Breast epithelium (tissue), 4 donors: Measurements from ENCODE around the gene ZNF423. TPM values are rescaled to one million over a fixed set of nuclear protein-coding genes. Genes with fewer than 3 reads are reported as not detected.

Source experiments
- DNase-seq, 2 donors: peaks; one replicate each; pipeline ENCODE4 v3.0.0-alpha.2; 2019; ENCODE audit warnings: low spot score in 2 of 2
- H3K27ac ChIP-seq, 2 donors: fragments of 200-600 bp; sonication (generic) in 1 of 2; one replicate each; pipeline ENCODE4 v1.5.1; 2016 to 2019; ENCODE audit warnings: mild to moderate bottlenecking in 1 of 2
- H3K27me3 ChIP-seq, 2 donors: fragments of 200-600 bp; sonication (generic) in 1 of 2; one replicate each; pipeline versions ENCODE4 v1.5.1 to v1.6.0; 2017 to 2019; ENCODE audit warnings: control low read depth in 1 of 2, mild to moderate bottlenecking in 1 of 2
- H3K36me3 ChIP-seq: fragments of 200-600 bp; one replicate; pipeline ENCODE4 v1.5.1; 2019
- H3K4me1 ChIP-seq, 2 donors: fragments of 200-600 bp; sonication (generic); one replicate each; pipeline ENCODE4 v1.5.1; 2016 to 2019; ENCODE audit warnings: control low read depth in 1 of 2
- H3K4me3 ChIP-seq, 3 donors: fragments of 200-600 bp; sonication (generic); 1 replicate in 2 of 3; 2 replicates in 1 of 3; pipeline ENCODE4 v1.5.1; 2016 to 2019; ENCODE audit warnings: mild to moderate bottlenecking in 3 of 3, moderate library complexity in 2 of 3
- H3K9me3 ChIP-seq, 2 donors: fragments of 200-600 bp; sonication (generic) in 1 of 2; one replicate each; pipeline ENCODE4 v1.5.1; 2016 to 2019; ENCODE audit warnings: control low read depth in 1 of 2
- POLR2A ChIP-seq: fragments of 450-650 bp; IDR thresholded peaks from one replicate; pipeline ENCODE4 v1.6.1; 2016; ENCODE audit warnings: antibody characterized with exemption, mild to moderate bottlenecking, moderate library complexity
- POLR2AphosphoS5 ChIP-seq, 3 donors: sonication (generic); formaldehyde crosslinking; IDR thresholded peaks; one replicate each; pipeline ENCODE4 v1.6.1; 2017; ENCODE audit warnings: antibody characterized with exemption in 3 of 3
- intact Hi-C: fragments of 100-400 bp; cut with DNase I; formaldehyde crosslinking; loops from one replicate; pipeline ENCODE4 v1.15.1; 2023; ENCODE audit warnings: low total_unique reads
- total RNA-seq, 3 donors: library from RNA; depleted of rRNA; stranded (reverse); fragments of >200 nt; gene quantifications; one replicate each; pipeline ENCODE4 v1.1.0, GENCODE V29; 2016
- TF ChIP-seq, protein P1 (sequence below), 3 donors: fragments of 450-650 bp; IDR thresholded peaks; one replicate each; pipeline ENCODE4 v1.5.1; 2016 to 2017; ENCODE audit warnings: antibody characterized with exemption in 3 of 3, mild to moderate bottlenecking in 3 of 3, moderate library complexity in 3 of 3

Gene ZNF423
- total RNA-seq, 3 donors from 2014 or later, result 4.7 to 8.0 (median 5.9) TPM

- TF ChIP-seq, protein P1, sequence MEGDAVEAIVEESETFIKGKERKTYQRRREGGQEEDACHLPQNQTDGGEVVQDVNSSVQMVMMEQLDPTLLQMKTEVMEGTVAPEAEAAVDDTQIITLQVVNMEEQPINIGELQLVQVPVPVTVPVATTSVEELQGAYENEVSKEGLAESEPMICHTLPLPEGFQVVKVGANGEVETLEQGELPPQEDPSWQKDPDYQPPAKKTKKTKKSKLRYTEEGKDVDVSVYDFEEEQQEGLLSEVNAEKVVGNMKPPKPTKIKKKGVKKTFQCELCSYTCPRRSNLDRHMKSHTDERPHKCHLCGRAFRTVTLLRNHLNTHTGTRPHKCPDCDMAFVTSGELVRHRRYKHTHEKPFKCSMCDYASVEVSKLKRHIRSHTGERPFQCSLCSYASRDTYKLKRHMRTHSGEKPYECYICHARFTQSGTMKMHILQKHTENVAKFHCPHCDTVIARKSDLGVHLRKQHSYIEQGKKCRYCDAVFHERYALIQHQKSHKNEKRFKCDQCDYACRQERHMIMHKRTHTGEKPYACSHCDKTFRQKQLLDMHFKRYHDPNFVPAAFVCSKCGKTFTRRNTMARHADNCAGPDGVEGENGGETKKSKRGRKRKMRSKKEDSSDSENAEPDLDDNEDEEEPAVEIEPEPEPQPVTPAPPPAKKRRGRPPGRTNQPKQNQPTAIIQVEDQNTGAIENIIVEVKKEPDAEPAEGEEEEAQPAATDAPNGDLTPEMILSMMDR (IDR thresholded peaks at IDR 0.05), result no peak
- no peak for TF ChIP-seq POLR2A
- no peak for TF ChIP-seq POLR2AphosphoS5 (IDR thresholded peaks at IDR 0.05)
- no peak overlapping the region for H3K4me3 ChIP-seq
- intact Hi-C loops, result no loop called here
- no peaks in the 10 kb centered on the region for H3K27me3 ChIP-seq
- H3K36me3 ChIP-seq, result no peaks in the 10 kb centered on the region
- no peak for DNase-seq
- H3K27ac ChIP-seq, result no peak overlapping the region
- H3K4me1 ChIP-seq, result no peaks in the 10 kb centered on the region
- H3K9me3 ChIP-seq, result no peaks in the 10 kb centered on the region
Measured at GRCh38 chr16:49455181-49455990, 400.5 kb downstream of the ZNF423 start.

DNA sequence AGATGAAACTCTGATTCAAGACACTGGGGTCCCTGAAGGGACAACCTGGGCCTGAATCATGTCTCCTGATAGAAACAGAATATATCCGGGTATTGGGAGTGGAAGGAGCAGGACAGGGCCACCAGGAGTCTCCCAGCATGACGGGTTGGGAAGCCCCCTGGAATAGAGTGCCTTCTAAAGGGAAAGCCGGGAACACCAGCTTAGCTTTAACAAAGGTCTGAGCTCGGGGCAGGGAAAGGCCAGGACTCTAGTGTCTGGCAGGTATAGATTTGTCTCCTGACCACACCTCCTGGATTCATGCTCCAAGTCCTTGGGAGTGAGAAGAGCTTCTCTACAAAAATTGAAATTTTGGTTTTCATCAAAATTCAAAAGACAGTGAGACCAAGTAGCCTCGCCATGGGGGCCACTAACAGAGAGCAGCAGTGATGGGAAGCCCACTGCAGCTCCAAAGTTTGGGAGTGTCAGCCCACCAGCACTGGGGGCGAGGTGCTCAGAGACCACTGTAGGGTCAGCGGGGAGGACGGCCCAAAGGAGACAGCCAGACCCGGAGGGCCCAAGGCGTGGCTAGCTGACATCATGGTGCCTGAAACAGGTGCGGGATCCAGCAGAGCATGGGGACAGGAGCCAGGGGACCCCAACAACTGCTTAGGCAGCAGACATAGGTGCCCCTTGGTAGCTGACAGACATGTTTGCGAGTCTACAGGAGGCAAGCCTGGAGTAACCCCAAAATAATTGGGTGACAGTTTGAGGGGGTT lies 401.3 kb downstream of the ZNF423 start:
- no peak for TF ChIP-seq POLR2A
- TF ChIP-seq, protein P1 (IDR thresholded peaks at IDR 0.05), result no peak
- TF ChIP-seq POLR2AphosphoS5 (IDR thresholded peaks at IDR 0.05), result no peak
- Histone ChIP-seq H3K27ac (no peak overlapping the region), H3K4me3 (no peak overlapping the region), H3K9me3 (no peaks in the 10 kb centered on the region), H3K36me3 (no peaks in the 10 kb centered on the region), H3K4me1 (no peaks in the 10 kb centered on the region), H3K27me3 (no peaks in the 10 kb centered on the region)
- no peak for DNase-seq
- intact Hi-C loops, result no loop called here

DNA sequence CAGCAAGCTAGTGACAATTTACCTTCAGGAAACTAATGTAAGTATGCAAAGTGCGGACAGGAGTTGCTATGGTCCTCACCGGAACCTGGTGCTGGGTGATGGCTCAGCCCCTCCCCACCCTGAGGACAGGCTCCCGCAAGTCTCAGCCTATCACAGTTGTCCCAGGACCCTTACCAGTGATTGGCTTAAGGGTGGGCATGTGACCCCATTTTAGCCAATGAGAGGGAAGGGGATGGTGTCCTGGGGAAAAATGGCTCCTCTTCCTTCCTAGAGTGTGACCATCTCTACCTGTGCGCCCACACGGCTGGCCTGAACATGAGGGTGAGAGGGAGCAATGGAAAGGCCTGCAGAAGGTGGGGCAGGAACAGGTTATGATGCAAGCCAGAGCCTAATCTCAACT lies 401.9 kb downstream of the ZNF423 start:
- H3K4me1 ChIP-seq, result no peaks in the 10 kb centered on the region
- H3K9me3 ChIP-seq, result no peaks in the 10 kb centered on the region
- H3K27ac ChIP-seq, result no peak overlapping the region
- no peak for DNase-seq
- H3K27me3 ChIP-seq, result no peaks in the 10 kb centered on the region
- H3K4me3 ChIP-seq, result no peak overlapping the region
- no peaks in the 10 kb centered on the region for H3K36me3 ChIP-seq
- TF ChIP-seq, protein P1 (IDR thresholded peaks at IDR 0.05), result no peak
- TF ChIP-seq POLR2A, result no peak
- TF ChIP-seq POLR2AphosphoS5 (IDR thresholded peaks at IDR 0.05), result no peak
- intact Hi-C loops, result no loop called here

- Histone ChIP-seq H3K27me3 (no peaks in the 10 kb centered on the region), H3K4me1 (no peaks in the 10 kb centered on the region), H3K4me3 (peak overlapping the region in 1 of 3 donors; percentile 43), H3K27ac (no peak overlapping the region), H3K36me3 (no peaks in the 10 kb centered on the region), H3K9me3 (no peaks in the 10 kb centered on the region)
- intact Hi-C loops, result no loop called here
- TF ChIP-seq, protein P1 (IDR thresholded peaks at IDR 0.05), result no peak
- TF ChIP-seq POLR2A (no peak), POLR2AphosphoS5 (IDR thresholded peaks at IDR 0.05) (no peak)
- DNase-seq, result no peak
Measured at GRCh38 chr16:49453021-49453420, 402.9 kb downstream of the ZNF423 start.

DNA sequence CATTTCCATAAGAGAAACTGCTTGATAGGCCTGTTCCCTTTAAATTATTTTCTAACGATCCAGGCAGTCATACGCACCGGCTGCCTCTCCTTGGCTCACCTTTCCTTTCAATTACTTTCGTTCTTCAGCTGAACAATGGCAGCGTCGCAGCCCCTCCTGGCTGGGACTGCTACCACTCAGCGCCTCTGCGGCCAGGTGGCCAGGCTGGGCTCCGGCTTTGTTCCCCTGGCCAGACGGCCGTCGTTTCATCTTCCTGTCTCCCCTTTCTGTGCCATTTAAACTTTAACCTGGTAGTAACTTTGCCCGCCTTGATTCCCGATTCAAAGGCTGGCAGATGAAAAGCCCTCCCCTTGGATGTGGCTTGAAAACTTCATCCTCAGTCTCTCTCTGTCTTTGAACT lies 403.3 kb downstream of the ZNF423 start:
- Histone ChIP-seq H3K36me3 (no peaks in the 10 kb centered on the region), H3K9me3 (no peaks in the 10 kb centered on the region), H3K4me3 (peak overlapping the region in 2 of 3 donors; percentile 22 to 43), H3K4me1 (no peaks in the 10 kb centered on the region), H3K27ac (peak overlapping the region in 1 of 2 donors; percentile 43), H3K27me3 (no peaks in the 10 kb centered on the region)
- intact Hi-C loops, result no loop called here
- no peak for TF ChIP-seq POLR2AphosphoS5 (IDR thresholded peaks at IDR 0.05)
- TF ChIP-seq, protein P1 (IDR thresholded peaks at IDR 0.05), result no peak
- TF ChIP-seq POLR2A, result no peak
- no peak for DNase-seq
